Epithelial cell of prostate (primary cell): ENCODE results near the gene MC2R.
"Not testable (repeated sequence)": the region's sequence is repeated elsewhere in the genome, so short reads cannot be mapped to it uniquely, and the experiment has no call there.

Experiments
- DNase-seq: peaks from one replicate; pipeline ENCODE4 v3.0.0-alpha.2; 2011; ENCODE audit warnings: low read depth, low spot score
- H3K27ac ChIP-seq: fragments of 450-650 bp; 2 replicates; pipeline ENCODE4 v1.5.1; 2017; ENCODE audit warnings: mild to moderate bottlenecking

MC2R gene

GRCh38 chr18:13895505-13896033 lies 19.8 kb downstream of the MC2R start:
- H3K27ac ChIP-seq = no peak overlapping the region
- no peak for DNase-seq

- no peak overlapping the region for H3K27ac ChIP-seq
- no peak for DNase-seq
Measured at GRCh38 chr18:13894531-13894930, 20.8 kb downstream of the MC2R start.

GRCh38 chr18:13893418-13893760 lies 21.9 kb downstream of the MC2R start:
- no peak overlapping the region for H3K27ac ChIP-seq
- DNase-seq = no peak

- DNase-seq = no peak
- H3K27ac ChIP-seq = no peak overlapping the region
Measured at GRCh38 chr18:13892098-13892497, 23.2 kb downstream of the MC2R start.

- no peak overlapping the region for H3K27ac ChIP-seq
- no peak for DNase-seq
Measured at GRCh38 chr18:13890761-13891361, 24.5 kb downstream of the MC2R start.

GRCh38 chr18:13889671-13890070 lies 25.7 kb downstream of the MC2R start:
- H3K27ac ChIP-seq = no peak overlapping the region
- DNase-seq = no peak

- DNase-seq = no peak
- H3K27ac ChIP-seq = no peak overlapping the region
Measured at GRCh38 chr18:13888191-13888716, 27.1 kb downstream of the MC2R start.

GRCh38 chr18:13885009-13885408 lies 30.3 kb downstream of the MC2R start:
- no peak for DNase-seq
- H3K27ac ChIP-seq = no peak overlapping the region

GRCh38 chr18:13879937-13880336 lies 35.4 kb downstream of the MC2R start:
- DNase-seq = no peak
- H3K27ac ChIP-seq = no peak overlapping the region

- H3K27ac ChIP-seq = no peak overlapping the region
- no peak for DNase-seq
Measured at GRCh38 chr18:13879492-13879891, 35.8 kb downstream of the MC2R start.

- DNase-seq = no peak
Measured at GRCh38 chr18:13878857-13879256, 36.5 kb downstream of the MC2R start.

GRCh38 chr18:13877157-13877556 lies 38.2 kb downstream of the MC2R start:
- no peak for DNase-seq
- H3K27ac ChIP-seq = no peak overlapping the region

More at GRCh38 chr18:13878857-13879256, 36.5 kb downstream of the MC2R start:
- H3K27ac ChIP-seq = no peak overlapping the region

- DNase-seq = no peak
- no peak overlapping the region for H3K27ac ChIP-seq
Measured at GRCh38 chr18:13874558-13874957, 40.8 kb downstream of the MC2R start.

- no peak for DNase-seq
- H3K27ac ChIP-seq = no peak overlapping the region
Measured at GRCh38 chr18:13872932-13873331, 42.4 kb downstream of the MC2R start.

- no peak for DNase-seq
- H3K27ac ChIP-seq = no peak overlapping the region
Measured at GRCh38 chr18:13872373-13872772, 43.0 kb downstream of the MC2R start.

GRCh38 chr18:13871701-13872100 lies 43.6 kb downstream of the MC2R start:
- no peak overlapping the region for H3K27ac ChIP-seq
- DNase-seq = no peak

GRCh38 chr18:13868501-13869271 lies 46.6 kb downstream of the MC2R start:
- no peak overlapping the region for H3K27ac ChIP-seq
- no peak for DNase-seq

- DNase-seq, H3K27ac ChIP-seq: not testable (repeated sequence)
Measured at GRCh38 chr18:13862898-13863297, 52.4 kb downstream of the MC2R start.

- no peak for DNase-seq
Measured at GRCh38 chr18:13849791-13850190, 65.5 kb downstream of the MC2R start.

GRCh38 chr18:13836559-13836958 lies 78.8 kb downstream of the MC2R start:
- no peak overlapping the region for H3K27ac ChIP-seq
- DNase-seq = no peak

More at GRCh38 chr18:13849791-13850190, 65.5 kb downstream of the MC2R start:
- H3K27ac ChIP-seq = no peak overlapping the region

- no peak for DNase-seq
- H3K27ac ChIP-seq = no peak overlapping the region
Measured at GRCh38 chr18:13835202-13835601, 80.1 kb downstream of the MC2R start.
